ENCODE data around the gene CASP10.
"Not testable (repeated sequence)": the region's sequence is repeated elsewhere in the genome, so short reads cannot be mapped to it uniquely, and the experiment has no call there.

The CASP10 gene

DNA sequence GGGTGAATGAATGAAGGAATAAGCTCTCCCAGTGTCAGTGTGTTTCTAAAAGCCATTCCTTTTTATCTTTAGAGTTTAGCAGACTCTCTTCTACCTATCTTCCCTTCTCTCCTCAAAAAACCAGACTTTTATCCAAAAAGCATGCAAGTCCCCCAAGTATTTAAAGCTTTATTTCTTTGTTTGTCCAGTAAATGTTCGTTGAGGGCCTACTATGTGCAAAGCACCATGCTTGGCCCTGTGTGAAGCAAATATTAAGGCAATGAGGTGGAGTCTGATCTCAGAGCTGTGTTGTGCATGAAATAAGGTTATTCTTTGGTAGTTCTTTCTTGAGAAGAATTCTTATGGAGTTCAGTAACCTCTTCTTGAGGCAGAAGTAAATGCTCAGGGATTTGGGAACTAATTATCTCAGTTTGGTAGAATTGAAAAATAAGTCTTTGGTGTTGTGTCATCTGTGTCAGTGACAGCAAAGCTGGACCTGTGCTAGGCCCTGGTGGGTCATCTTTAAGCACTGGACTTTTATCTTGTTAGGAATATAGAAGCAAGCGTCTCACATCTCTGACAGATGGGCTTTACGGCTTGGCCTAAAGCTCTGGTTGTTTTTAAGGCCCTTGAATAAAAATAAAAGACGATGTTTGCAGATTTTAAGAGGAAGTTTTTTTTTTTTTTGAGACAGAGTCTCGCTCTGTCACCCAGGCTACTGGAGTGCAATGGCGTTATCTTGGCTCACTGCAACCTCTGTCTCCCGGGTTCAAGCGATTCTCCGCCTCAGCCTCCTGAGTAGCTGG, 28.1 kb upstream of the CASP10 start:
- no peak for DNase-seq (ENCODE audit: low read depth in 1 of 2, low spot score in 1 of 2)

DNA sequence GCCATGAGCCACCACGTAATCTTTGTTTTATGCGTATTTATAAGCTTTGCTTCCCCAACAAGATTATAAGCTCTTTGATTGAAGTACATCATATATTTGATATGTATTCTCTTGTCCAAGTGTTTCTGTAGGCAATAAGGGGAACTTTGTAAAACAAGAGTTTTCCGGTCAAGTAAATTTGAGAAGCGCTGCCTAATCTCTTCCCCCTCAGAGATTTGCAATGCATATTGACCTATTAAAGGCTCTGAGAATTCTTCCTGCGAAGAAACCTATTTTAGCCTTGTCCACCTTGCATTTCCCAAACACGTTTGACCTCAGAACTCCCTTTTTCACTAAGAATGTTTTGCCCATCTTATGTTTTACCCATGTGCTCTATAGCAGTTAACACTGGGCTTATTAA, 26.9 kb upstream of the CASP10 start:
- DNase-seq (ENCODE audit: low read depth in 1 of 2, low spot score in 1 of 2): no peak

DNA sequence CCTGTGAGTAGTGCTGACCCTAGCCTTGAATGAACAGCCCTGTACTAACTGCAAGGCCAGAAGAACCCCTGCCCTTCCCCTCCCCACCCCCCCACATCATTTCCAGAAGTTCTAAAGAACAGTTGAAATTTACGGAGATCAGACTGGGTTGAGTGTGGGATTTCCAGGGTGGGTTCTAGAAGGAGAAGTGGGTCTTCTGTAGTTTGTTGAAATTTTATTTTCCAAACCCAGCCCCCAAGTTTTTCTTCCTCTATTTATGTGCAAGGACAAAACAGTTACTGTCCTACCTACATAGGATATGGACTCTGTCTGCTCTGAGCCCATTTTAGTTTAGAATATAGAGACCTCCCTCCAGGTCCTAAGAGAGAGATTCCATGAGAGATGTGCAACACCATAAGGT, 26.3 kb upstream of the CASP10 start:
- DNase-seq (ENCODE audit: low read depth in 1 of 2, low spot score in 1 of 2): no peak

DNA sequence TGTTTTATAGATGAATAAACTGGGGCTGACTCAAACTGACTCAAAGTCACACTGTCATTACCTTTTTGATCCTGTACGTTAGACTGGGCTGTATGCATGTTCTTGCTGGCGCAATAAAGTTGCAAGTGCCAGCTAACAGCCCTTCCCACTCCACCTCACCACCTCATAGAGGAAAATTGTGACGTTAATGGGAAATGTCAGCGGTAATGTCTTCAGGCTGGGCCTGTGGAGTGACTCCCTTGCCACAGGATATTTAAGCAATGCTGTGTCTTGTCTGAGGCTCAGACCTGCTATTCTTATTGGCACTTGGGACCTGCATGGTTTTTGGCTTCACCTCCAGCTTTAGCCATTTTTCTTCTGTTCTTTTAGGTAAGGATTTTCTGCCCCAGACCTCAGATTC, 25.2 kb upstream of the CASP10 start:
- DNase-seq (ENCODE audit: low read depth in 1 of 2, low spot score in 1 of 2): no peak

DNA sequence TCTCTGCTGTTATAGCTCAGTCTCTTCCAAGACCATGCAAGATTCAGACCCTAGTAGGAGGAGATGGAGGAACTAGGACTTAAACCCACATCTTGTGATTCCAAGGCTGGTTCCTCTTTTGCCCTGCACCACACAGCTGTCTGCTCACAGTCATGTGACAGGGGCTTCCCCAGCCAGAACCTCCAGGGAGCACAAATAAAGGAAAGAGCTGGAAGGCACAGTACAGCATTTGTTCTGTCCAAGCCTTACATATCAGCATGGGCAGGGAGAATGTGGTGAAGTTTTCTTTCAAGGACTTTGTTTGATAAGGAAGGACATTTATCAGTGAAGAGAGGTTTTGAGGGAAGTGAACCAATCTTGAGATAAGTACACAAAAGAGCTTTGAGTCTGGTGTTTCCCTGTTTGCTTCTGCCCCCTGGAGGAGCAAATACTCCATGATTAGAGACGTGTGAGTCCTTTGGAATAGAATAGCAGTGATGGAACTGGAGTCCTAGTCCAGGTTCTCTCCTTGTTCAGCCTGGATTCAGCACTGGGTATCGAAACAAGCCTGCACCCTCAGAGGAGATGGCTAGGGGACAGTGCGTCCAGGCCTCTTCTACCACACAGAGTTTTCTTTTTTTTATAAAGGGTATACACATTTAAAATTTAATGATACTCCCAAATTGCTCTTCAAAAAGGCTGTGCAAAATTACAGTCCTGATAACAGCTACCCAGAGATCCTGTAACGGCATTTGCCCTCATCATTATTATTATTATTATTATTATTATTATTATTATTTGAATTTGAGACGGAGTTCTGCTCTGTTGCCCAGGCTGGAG, 24.6 kb upstream of the CASP10 start:
- peak in 1 of 2 donors; percentile 33 for DNase-seq (ENCODE audit: low read depth in 1 of 2, low spot score in 1 of 2)

DNA sequence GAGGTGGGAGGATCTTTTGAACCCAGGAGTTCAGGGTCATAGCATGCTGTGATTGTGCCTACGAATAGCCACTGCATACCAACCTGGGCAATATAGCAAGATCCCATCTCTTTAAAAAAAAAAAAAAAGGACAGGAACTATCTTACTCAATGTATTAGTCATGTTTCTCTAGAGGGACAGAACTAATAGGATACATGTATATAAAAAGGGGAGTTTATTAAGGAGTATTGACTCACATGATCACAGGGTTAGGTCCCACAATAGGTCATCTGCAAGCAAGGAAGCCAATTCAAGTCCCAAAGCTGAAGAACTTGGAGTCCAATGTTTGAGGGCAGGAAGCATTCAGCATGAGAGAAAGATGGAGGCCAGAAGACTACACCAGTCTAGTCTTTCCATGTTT, 18.8 kb upstream of the CASP10 start:
- no peak for DNase-seq (ENCODE audit: low read depth in 1 of 2, low spot score in 1 of 2)

DNA sequence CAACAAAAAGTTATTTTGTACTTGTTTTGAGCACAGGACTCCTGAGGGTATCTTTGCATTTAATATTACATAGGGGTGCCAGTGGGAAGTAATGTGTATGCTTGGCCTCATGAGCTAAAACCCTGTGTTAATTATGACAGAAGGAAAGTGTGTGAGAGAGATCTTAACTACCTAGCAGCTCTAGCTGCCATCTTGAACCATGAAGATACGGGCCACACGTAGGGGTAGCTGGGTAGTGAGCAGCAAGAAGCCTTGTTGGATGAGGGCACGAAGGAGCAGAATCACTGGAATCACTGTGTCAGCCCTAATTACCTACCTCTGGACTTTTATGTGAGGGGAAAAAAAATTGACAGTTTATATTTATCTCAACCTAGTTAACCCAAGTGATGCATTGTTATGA, 15.4 kb upstream of the CASP10 start:
- DNase-seq (ENCODE audit: low read depth in 1 of 2, low spot score in 1 of 2): no peak

DNA sequence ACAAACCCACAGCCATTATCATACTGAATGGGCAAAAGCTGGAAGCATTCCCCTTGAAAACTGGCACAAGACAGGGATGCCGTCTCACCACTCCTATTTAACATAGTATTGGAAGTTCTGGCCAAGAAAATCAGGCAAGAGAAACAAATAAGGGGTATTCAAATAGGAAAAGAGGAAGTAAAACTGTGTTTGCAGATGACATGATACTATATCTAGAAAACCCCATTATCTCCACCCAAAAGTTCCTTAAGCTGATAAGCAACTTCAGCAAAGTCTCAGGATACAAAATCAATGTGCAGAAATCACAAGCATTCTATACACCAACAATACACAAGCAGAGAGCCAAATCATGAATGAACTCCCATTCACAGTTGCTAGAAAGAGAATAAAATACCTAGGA, 14.4 kb upstream of the CASP10 start:
- DNase-seq (ENCODE audit: low read depth in 1 of 2, low spot score in 1 of 2): not testable (repeated sequence)

DNA sequence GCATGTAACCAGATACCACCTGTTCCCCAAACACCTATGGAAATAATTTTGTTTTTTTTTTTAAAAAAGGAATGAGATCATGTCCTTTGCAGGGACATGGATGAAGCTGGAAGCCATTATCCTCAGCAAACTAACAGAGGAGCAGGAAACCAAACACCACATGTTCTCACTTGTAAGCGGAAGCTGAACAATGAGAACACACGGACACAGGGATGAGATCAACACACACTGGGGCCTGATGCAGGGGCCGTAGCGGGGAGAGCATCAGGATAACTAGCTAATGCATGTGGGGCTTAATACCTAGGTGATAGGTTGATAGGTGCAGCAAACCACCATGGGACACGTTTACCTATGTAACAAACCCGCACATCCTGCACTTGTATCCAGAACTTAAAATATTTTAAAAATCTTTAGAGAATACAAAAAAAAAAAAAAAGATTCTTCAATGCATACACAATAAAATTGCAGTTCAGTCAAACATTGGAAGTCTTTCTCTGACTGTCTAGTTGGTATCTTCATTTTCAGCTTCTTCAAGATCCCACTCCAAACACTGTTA, 11.6 kb upstream of the CASP10 start:
- DNase-seq (ENCODE audit: low read depth in 1 of 2, low spot score in 1 of 2): no peak

DNA sequence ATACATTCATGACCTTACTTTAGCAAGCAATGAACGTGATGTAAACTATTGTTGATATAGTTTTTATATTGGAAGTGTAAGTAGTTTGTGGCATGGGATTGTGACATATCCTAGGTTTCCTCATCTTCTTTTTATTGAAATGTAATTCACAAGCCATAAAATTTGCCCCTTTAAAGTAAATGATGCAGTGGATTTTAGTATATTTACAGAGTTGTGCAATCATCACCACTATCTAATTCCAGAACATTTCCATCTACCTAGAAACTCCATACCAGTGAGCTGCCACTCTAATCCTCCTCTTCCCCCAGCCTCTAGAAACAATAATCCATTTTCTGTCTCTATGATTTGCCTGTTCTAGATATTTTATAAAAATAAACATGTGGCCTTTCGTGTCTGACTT, 10.7 kb upstream of the CASP10 start:
- no peak for DNase-seq (ENCODE audit: low read depth in 1 of 2, low spot score in 1 of 2)

DNA sequence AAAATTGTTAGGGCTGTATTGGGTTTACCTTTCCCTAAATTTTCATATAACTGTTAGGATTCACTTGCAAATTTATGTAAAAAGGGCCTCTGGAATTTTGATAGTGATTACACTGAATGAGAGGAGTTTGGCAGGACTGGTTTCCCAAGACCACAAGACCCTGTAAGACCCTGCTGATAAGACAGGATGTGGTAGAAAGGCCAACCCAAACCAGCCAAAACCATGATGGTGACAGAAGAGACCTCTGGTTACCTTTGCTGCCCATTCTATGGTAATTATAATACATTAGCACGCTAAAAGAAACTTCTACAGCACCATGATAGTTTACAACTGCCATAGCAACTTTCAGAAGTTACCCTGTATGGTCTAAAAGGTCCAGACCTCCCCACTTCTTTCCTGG, 8.3 kb upstream of the CASP10 start:
- DNase-seq (ENCODE audit: low read depth in 1 of 2, low spot score in 1 of 2): no peak

DNA sequence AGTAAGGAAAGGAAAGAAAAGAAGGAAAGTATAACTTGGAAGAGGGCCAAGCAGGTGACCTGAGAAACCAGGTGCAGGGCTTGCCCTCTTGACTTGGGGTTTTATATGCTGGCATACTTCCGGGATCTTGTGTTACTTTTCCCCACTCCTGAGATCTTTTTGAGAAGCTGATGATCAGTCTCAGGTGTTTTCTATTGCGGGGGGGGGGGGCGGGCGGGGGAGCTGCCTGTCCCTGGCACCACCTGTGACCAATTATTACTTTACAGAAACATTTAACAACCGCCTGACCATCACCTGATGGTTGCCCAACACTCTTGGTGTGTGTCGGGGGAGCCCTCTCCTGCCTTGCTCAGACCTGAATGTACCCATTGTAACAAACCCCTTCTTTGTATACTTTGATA, 6.9 kb upstream of the CASP10 start:
- no peak for DNase-seq (ENCODE audit: low read depth in 1 of 2, low spot score in 1 of 2)

DNA sequence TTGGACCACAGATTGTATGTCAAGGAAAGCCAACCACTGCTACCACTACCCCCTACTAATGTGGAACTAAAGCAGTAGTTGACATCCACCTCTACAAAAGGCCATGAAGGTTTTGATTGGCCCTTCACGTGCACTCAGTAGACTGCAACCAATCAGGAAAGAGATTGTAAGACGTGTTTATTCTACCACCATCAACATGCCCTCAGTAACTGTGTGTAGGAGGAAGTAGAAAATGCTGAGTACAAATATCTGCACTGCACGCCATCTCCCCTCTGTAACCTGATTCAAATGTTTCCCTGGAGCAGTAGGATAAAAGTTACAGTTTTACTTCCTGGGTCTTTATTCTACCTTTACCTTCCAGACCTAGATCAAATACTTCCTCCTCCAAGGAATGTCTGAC, 2.9 kb upstream of the CASP10 start:
- DNase-seq (ENCODE audit: low read depth in 1 of 2, low spot score in 1 of 2): no peak

DNA sequence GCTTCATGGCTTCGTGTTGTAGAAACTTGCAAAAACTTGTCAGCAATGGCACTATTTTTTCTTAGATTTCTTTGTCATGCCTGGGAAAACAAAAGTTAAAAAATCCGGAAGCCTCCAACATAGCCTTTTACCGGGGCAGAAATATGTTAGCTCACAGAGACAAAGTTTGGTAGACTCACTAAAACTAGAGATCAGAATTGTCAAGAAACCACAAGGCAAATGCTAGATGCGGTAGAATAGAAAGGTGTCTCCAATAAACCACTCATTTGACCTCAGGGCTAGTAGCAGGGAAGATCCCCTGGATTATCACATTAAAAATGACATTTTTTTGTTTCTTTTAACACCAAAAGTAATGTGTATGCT, 405 bp downstream of the CASP10 start:
- no peak for DNase-seq (ENCODE audit: low read depth in 1 of 2, low spot score in 1 of 2)

DNA sequence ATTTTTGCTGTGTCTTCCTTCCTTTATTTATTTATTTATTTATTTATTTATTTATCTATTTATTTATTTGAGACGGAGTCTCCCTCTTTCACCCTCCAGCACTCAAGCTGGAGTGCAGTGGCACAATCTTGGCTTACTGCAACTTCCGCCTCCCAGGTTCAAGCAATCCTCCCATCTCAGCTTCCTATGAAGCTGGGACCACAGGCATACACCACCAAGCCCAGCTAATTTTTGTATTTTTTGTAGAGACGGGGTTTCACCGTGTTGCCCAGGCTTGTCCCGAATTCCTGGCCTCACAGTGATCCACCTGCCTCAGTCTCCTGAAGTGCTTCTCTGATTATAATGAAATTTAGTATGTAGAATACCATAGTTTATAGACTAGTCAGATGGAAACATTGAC, 894 bp downstream of the CASP10 start:
- DNase-seq (ENCODE audit: low read depth in 1 of 2, low spot score in 1 of 2): not testable (repeated sequence)

DNA sequence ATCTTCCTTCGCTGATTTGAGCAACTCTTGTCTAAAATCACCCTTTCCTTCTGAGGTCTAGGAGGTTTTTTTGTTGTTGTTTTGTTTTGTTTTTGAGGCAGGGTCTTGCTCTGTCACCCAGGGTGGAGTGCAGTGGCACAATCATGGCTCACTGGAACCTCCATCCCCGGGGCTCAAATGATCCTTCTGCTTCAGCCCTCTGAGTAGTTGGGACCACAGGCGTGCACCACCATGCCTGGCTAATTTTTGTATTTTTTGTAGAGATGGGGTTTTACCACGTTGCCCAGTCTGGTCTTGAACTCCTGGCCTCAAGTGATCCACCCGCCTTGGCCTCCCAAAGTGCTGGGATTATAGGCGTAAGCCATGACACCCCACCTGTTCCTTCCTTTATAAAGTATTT, 1.3 kb downstream of the CASP10 start:
- not testable (repeated sequence) for DNase-seq (ENCODE audit: low read depth in 1 of 2, low spot score in 1 of 2)

DNA sequence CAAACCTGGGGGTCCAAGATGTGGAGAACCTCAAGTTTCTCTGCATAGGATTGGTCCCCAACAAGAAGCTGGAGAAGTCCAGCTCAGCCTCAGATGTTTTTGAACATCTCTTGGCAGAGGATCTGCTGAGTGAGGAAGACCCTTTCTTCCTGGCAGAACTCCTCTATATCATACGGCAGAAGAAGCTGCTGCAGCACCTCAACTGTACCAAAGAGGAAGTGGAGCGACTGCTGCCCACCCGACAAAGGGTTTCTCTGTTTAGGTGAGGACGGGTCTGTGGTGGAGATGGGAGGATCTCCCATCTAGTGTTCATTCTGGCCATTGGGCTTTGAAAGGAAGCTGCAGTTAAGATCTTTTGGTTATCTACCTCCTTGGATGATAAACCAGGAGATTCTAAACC, 2.9 kb downstream of the CASP10 start:
- no peak for DNase-seq (ENCODE audit: low read depth in 1 of 2, low spot score in 1 of 2)

DNA sequence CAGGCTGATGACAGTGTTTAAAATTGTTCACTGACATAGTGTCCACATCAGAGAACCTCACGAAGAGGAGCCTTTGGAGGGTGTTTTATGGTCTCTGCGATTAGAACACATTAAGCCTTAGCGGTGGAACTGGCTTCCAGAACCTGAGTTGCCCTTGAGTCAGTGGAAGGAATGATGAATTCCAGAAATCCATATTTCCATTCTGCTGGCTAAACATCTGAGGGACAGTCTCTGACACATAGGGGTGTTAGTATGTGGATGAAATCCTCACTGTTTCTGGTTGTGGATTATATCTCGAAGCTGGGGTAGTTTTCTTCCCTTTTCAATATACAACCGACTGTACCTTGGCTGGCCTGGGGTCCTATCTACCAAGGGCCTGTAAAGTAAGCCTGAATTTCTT, 4.0 kb downstream of the CASP10 start:
- no peak for DNase-seq (ENCODE audit: low read depth in 1 of 2, low spot score in 1 of 2)

DNA sequence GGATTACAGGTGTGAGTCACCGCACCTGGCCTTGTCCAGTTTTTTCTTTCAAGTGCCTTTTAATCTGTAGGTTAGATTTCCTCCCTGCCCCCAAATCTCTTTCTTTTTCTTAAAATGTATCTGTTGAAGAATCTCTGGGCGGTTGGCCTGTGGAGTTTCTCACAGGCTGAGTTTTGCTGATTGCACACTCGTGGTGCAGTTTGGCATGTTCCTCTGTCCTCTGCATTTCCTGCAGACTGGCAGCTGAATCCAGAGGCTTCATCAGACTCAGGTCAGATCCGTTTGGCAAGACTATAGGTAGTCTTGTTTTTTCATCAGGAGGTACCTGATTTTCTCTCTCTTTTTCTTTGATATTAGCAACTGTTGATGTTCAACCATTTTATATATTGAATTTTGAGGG, 5.5 kb downstream of the CASP10 start:
- no peak for DNase-seq (ENCODE audit: low read depth in 1 of 2, low spot score in 1 of 2)

DNA sequence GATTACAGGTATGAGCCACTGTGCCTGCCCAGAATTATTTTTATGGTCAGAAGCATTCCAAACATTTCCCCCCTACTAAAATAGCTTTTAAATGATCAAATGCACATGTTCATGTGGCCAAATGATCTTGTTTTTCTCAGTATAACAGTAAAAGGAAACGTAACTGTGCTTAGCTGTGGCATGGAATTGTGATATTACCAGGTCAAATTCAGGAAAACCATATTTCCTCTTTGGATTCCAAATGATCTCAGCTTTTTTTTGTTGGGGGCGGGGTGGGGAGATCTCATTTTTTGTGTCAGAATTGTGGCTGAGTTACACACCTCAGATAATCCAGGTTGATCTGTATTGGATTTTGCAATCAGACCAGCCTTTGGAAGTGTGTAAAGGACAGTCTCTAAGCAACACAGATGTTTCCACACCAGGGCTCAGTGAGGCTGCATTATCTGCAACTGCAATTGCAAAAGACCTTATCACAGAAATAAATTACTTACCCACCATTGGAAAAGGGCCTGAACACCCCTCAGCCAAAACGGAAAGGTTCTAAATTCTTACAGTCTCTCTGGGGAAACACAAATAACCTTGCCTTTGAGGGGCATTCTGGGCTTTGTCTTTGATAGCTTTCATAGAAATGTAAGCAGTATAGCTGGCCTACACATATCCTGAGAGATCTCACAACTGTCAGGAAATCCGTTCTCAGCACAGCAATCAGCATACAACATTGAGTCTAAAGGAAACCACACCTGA, 8.4 kb downstream of the CASP10 start:
- no peak for DNase-seq (ENCODE audit: low read depth in 1 of 2, low spot score in 1 of 2)

DNA sequence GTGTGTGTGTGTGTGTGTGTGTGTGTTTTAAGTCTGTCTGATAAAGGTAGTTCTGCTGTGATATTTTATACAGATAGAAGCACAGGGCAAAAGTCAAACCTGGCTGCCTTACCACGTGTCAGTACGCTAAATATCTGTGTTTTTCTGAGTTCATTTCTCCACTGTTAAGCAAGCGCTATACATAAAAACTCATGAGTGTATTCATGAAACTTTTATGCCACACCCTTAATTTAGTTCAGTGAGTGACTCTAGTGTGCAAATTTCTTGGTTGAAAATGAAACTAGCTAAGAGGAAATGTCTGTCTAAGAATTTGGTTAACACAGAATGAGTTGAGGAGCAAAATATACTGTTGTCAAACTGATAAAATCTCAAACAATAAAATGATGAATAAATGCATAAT, 11.2 kb downstream of the CASP10 start:
- no peak for DNase-seq (ENCODE audit: low read depth in 1 of 2, low spot score in 1 of 2)

DNA sequence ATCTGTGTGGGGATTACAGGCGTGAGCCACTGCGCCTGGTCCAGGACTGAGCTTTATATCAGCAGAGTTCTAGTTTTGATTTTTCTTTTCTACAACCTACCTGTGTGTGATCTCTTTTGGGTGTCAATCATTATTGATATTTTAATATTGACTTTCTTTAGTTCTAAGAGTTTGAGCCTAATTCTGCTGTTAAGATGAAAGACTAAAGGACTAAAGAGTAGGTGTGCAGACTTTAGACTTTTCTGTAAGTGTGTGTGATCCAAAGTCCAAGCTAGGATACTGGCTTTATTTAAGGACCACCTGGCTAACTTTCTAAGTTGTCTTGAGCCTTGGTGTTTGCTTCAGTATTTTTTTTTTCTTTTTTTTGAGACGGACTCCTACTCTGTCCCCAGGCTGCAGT, 12.4 kb downstream of the CASP10 start:
- DNase-seq (ENCODE audit: low read depth in 1 of 2, low spot score in 1 of 2): no peak
